Islet precursor cell (in vitro differentiated cells): ENCODE results near the gene TMED4.

Source experiments
- DNase-seq: peaks from one replicate; pipeline ENCODE4 v3.0.0-alpha.2; 2018

Gene TMED4

DNA sequence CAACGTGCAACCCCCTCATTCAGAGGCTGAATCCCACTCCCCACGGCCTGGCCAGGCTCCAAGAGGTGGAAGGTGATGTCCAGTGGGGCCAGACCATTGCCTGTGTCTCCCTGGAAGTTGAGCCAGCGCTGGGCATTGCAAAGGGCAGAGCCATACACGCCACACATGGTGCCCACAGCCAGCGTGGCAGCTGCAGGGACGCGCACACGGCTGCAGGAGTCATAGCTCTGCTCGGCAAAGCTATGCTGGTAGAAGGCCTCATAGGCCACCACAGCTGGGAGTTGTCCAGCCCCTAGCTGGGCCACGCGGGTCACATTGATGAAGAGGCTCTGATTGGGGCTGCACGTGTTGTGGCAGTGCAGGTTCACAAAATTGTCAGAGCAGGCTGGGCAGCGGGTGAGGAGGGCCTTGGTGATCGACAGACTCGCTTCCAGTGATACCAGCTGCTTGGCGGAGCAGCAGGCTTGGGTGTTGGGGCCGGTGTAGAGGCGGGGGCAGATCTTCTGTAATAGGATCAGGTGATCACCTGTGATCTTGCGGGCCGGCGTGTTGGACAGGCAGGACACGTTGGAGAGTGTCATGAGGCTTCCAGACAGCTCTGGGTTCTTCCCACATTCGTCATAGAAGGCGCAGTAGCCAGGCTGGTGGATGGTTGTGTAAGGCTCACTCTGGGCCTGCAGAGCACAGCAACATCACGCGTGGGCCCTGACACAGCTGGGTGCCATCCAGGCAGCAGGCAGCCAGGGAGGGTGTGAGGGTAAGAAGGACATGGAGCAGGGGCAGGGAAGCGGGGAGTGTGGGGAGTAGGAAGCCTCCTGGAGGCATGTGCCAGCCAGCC, 42.1 kb downstream of the TMED4 start:
- DNase-seq: peak; percentile 41

DNA sequence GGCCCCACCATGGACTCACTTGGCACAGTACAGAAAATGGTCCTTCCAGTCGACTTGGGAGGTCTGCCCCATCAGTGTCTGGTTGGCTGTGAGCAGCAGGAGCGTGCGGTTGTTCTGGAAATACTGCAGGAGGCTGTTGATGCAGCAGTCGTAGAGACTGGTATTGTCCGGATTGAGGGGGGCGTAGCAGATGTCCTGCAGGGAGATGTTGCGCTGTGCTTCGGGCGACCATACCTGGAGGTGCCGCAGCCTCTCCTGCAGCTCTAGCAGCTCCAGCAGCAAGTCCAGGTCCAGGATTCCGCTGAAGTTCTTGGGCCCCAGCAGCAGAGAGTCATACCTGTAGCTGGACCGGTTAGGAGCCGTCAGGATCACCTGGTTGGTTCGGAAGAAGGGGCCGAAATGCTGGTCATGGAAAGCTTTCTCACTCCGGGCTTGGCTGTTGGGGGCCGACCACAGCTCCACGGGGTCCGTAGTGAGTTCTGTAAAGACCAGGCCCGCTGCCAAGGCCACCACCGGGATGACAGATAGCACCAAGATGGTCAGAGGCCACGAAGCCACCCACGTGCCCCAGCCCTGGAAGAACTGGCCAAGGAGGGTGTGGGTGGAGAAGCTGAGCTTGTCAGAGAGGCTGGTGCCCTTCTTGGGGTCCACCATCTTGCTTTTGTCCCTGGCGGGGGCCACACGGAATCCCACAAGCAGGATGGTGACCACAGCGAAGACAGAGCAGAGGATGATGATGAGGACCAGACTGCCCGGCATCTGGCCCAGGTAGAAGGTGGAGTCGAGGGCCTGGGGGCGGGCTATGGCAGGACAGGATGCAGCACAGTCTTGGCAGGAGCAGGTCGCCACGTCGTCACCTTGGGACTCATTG, 43.0 kb downstream of the TMED4 start:
- DNase-seq: no peak

DNA sequence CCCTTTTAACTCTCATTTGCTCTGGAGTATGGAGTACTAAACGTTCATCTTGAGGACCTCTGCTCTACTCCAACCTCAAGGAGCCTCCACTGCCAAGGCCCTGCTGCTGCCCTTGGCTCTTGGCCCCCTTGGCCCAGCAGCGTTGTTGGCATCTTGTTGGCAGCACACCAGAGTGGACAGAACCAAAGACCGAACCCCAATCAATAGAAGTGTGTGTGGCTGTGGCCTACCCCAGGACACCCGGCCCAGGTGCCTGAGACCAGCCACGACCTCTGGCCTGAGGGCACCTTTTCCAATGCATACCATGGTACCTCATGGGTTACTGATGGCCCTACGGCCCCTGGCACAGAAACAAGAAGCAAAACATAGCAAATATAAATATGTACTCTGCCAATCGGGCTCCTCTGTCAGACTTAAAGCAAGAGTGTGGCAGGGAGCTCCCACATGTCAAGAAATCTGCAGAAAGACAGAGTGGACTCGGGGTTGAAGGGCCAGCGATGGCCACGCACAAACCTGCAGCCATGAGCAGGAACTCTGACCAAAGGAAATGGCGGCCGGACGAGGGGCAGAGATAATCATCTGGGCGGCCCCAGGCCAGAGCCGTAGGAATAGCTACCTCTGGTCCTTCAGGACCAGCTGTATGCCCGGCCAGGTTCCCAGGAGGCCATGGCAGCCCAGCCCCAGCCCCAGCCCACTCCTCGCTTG, 43.8 kb downstream of the TMED4 start:
- DNase-seq: no peak

DNA sequence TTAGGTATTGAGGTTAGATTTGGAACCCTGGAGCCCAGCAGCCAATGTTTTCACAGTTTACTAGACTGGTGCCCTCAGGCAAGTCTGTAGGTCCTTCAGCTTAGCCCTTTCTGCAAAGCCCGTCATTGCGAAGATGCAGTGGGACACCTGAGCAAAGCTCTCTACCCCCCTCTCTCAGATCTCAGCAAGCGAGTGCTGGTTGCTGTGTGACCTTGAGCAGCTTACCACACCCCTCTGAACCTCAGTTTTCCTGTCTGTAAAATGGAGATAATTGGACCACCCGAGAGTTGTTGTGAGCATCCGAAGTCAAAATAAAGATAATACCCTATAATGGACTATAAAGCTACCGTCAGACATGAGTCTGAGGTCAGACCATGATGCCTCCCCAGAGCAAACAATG, 44.6 kb downstream of the TMED4 start:
- DNase-seq: no peak

DNA sequence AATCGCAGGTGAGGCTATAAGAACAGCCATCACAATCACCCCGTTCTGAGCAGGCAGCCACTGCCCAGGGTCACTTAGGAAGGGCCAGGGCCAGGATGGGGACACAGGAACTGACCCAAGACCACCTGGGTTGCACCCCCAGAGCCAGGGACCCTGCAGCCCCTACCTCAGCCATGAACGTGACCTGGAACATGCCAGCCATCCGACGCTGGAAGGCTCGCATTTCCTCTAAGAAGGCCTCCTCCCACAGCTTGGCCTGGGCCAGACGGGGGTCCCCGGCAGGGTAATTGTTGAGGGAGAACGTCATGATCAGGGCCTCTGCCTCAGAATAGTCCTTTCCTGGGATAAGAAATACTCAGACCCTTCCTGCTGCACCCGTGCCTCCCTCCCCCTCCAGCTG, 45.9 kb downstream of the TMED4 start:
- no peak for DNase-seq

DNA sequence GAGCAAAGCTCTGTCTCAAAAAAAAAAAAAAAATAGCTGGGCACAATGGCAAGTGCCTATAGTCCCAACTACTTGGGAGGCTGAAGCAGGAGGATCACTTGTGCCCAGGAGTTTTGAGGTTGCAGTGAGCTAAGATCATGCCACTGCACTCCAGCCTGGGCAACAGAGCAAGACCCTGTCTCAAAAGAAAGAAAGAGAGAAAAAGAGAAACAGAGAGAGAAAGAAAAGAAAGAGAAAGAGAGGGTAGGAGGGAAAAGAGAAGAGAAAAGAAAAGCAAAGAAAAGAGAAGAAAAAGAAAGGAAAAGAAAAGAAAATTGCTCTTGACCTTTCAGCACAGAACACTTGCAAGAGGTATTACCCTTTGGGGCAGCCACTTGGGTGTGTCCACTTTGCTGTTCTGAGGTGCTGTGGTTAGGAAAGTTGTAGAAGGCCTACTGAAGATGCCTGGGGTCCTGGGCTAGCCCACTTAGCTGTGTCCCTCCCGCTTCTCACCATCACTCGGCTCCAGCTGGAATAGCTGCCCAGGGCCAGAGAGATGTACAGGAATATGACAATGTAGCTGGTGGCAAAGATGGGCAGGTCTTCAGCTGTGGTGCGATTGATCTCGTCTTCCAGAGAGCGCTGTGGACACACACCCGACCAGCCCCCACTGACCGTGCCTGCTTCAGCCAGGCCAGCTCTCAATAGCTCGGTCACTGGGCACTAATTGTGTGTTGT, 46.5 kb downstream of the TMED4 start:
- peak; percentile 37 for DNase-seq

DNA sequence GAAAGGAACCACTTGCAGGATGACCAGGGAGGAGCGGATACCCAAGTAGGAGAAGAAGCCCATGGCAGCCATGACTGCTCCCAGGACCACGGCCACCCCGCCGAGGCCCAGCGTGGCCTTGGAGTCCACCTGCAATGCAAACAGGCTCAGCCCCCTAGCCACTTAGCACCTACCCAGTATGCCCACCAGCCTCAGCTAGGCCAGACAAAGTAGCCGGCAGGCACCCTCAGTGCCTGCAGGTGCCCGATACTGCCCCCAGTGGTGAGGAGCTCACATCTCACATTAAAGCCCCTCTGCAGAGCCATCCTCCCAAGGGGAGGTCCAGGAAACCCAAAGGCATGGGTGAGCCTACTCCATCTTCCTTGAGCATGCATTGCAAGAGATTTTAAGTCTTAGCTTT, 47.5 kb downstream of the TMED4 start:
- DNase-seq: peak; percentile 80

DNA sequence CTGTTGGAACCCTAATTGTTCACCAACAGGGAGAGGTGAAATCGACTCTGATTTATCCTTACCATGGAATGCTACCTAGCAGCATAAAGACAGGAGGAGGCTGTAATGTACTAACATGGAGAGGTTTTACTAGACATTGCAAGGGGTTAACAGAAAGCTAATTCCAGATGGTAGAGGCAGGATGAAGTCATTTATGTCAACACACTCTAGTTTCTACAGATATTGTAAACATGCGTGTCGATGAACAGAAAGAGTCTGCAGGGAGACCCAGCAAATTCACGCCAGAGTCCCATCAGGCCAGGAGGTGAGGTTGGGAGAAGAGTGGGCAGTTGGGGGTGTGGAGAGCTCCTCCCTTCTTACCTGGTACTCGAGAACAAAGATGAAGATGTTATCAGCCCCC, 47.9 kb downstream of the TMED4 start:
- no peak for DNase-seq

DNA sequence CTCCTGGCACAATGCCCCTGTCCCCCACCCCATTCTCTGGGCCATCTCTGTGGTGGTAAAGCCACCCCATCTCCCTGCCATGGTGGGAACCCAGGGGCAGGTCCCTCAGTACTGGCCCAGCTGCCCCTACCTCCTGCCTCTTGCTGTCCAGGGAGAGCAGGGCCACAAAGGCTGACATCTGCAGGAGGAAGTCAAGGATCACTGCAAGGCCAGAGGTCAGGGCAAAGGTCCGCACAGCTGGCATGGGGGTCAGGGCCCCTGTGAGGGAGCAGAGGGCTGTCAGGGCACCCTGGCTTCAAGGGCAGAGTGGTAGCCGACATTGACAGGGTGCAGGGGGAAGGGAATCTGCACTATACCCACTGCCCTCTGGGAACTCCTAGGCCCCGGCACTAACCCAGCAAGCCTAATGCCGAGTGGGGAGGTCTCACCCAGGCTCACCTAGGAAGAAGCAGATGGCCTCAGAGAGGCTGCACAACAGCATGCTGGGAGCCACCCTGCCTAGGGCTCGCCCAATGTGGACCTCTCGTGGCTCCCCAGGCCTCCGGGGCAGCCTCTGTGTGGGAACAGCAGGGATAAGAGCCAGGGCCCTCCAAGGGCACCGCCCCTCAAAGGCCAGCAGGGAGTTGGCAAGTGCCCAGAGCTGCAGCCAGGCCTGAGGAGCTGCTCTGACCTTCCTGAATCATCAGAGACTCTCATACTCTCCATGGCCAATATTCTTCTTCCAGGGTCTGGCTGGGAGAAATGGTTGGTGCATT, 48.6 kb downstream of the TMED4 start:
- no peak for DNase-seq

DNA sequence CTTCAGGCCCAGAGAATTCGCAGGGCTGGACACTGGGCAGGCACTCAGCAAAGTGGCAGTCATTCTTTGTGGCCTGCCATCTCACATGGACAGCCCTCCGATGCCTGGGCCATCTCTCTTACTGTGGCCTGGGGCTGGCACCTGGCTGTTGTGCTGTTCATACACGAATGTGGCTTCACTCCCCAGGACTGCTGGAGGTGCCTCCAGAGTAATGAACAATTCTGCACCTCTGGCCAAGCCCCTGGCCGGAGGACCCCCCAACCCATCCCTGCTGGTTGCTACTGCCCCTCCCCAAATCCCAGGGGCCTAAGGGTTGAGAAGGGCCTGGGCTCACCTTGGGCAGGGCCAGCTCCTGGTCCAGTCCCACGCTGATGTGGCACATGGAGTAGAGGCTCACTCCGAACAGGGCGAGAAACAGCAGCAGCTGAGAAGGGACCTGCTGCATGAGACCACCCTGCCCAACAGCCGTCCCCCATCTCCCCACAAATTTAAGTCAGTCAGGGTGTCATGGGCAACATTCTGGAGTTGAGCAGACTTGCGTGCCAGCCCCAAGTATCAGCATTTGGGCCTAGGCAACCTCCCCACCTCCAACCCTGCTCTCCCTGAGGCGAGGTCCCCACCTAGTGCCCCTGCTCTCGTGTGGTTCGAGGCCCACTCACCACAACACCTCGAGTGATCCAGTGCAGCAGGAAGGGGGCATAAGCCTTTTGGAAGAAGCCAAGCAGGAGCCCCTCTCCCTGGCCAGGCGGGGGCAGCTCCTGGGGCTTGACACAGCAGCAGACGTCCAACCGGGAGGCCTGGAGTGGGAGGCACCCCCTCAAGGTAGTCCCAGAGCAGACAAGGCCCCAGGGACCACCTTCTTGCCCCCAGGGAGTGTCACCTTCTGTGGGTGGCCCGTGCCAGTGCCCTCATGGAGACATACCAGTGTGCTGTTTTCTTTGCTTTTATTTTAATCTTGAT, 50.3 kb downstream of the TMED4 start:
- DNase-seq: peak; percentile 39

DNA sequence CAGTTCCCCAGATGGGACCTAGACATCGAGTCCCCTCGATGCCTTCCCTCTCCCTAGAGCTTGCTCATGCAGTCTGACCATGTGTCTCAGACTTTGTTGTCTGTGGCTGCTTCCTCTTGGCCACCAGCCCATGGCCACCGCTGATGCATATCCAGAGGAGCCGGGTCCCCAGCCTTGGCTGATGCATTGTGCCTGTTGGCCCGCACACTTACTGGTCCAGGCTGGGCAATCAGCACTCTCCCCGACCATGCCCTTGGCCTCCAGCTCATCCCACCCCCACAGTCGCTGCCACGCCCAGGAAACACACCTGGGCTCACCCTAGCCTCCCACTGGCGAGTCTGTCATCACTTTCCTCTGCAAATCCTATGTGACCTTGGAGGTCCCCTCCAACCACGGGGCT, 51.0 kb downstream of the TMED4 start:
- no peak for DNase-seq
